ENCODE measurements around the gene PIGC. TPM values are rescaled to one million over a fixed set of nuclear protein-coding genes. Genes with fewer than 3 reads are reported as not detected.

Gene PIGC
- total RNA-seq, 2 experiments from 2014 or later, result 23.7 to 27.1 TPM

GRCh38 chr1:172402878-172403569 lies 40.8 kb downstream of the PIGC start:
- H3K9me3 Mint-ChIP-seq, result no peaks in the 10 kb centered on the region
- peaks cover 40% of the 10 kb centered on the region for H3K4me1 Mint-ChIP-seq (ENCODE audit: low read depth)
- H3K4me3 Mint-ChIP-seq, result no peak overlapping the region
- H3K27ac Mint-ChIP-seq, result no peak overlapping the region
- H3K36me3 Mint-ChIP-seq (ENCODE audit: low read depth), result no peaks in the 10 kb centered on the region
- Histone ChIP-seq H3K36me3 (ENCODE audit: insufficient read depth, low read length) (no peaks in the 10 kb centered on the region), H3K4me3 (ENCODE audit: low read length) (no peak overlapping the region), H3K27ac (ENCODE audit: low read depth in 1 of 2, low read length in 2 of 2) (no peak overlapping the region), H3K9me3 (ENCODE audit: control insufficient read depth in 1 of 2, insufficient read depth in 1 of 2, low read length in 2 of 2) (no peaks in the 10 kb centered on the region), H3K4me1 (ENCODE audit: insufficient read depth, low read length) (peaks cover 5% of the 10 kb centered on the region), H3K27me3 (ENCODE audit: control insufficient read depth in 1 of 2, insufficient read depth in 2 of 2, low read length in 2 of 2) (no peaks in the 10 kb centered on the region)
- intact Hi-C loops (cut with DNase I, micrococcal nuclease), result no loop called here
- DNase-seq, result no peak
- no peak for TF ChIP-seq CTCF (IDR thresholded peaks at IDR 0.05)
- CTCF ChIA-PET, result interaction anchor here (1.0 to 1.8 kb wide), 2 partner anchors 9 to 401 kb away, joined by 3 to 5 read pairs; no protein-coding TSS in a partner anchor
- POLR2A ChIA-PET, result interaction anchor here (0.8 kb wide), 1 partner anchor 9 kb away, joined by 3 read pairs; no protein-coding TSS in a partner anchor
- H3K27me3 Mint-ChIP-seq, result no peaks in the 10 kb centered on the region
- no peak for ATAC-seq (ENCODE audit: poor library complexity)

GRCh38 chr1:172401892-172402291 lies 42.0 kb downstream of the PIGC start:
- Mint-ChIP-seq H3K27me3 (no peaks in the 10 kb centered on the region), H3K27ac (peak overlapping the region; percentile 25), H3K4me3 (no peak overlapping the region), H3K9me3 (no peaks in the 10 kb centered on the region), H3K36me3 (ENCODE audit: low read depth) (no peaks in the 10 kb centered on the region), H3K4me1 (ENCODE audit: low read depth) (peaks cover 51% of the 10 kb centered on the region)
- no peaks in the 10 kb centered on the region for H3K36me3 ChIP-seq (ENCODE audit: insufficient read depth, low read length)
- peak in 3 of 14 experiments; percentile 19 to 49 (median 43) for DNase-seq
- no peaks in the 10 kb centered on the region for H3K9me3 ChIP-seq (ENCODE audit: control insufficient read depth in 1 of 2, insufficient read depth in 1 of 2, low read length in 2 of 2)
- H3K27ac ChIP-seq (ENCODE audit: low read depth in 1 of 2, low read length in 2 of 2), result no peak overlapping the region
- no peak overlapping the region for H3K4me3 ChIP-seq (ENCODE audit: low read length)
- ChIA-PET POLR2A (interaction anchor here (1.0 kb wide), 1 partner anchor 43 kb away, joined by 3 read pairs; no protein-coding TSS in a partner anchor), CTCF (interaction anchor here (1.0 to 1.8 kb wide), 2 partner anchors 10 to 399 kb away, joined by 3 to 5 read pairs; no protein-coding TSS in a partner anchor)
- H3K27me3 ChIP-seq (ENCODE audit: control insufficient read depth in 1 of 2, insufficient read depth in 2 of 2, low read length in 2 of 2), result no peaks in the 10 kb centered on the region
- peak; percentile 35 for TF ChIP-seq CTCF (IDR thresholded peaks at IDR 0.05)
- peaks cover 5% of the 10 kb centered on the region for H3K4me1 ChIP-seq (ENCODE audit: insufficient read depth, low read length)
- intact Hi-C loops (cut with DNase I, micrococcal nuclease), result loop anchor here in 1 of 2 experiments (1.0 to 2.0 kb wide), 2 partner anchors 43 to 312 kb away; partner anchors contain the start of gene PIGC
- peak; percentile 46 for ATAC-seq (ENCODE audit: poor library complexity)

- Mint-ChIP-seq H3K4me3 (no peak overlapping the region), H3K36me3 (ENCODE audit: low read depth) (no peaks in the 10 kb centered on the region), H3K27ac (peak overlapping the region; percentile 81), H3K4me1 (ENCODE audit: low read depth) (peaks cover 53% of the 10 kb centered on the region), H3K27me3 (no peaks in the 10 kb centered on the region), H3K9me3 (no peaks in the 10 kb centered on the region)
- Histone ChIP-seq H3K27ac (ENCODE audit: low read depth in 1 of 2, low read length in 2 of 2) (no peak overlapping the region), H3K27me3 (ENCODE audit: control insufficient read depth in 1 of 2, insufficient read depth in 2 of 2, low read length in 2 of 2) (no peaks in the 10 kb centered on the region), H3K4me3 (ENCODE audit: low read length) (no peak overlapping the region), H3K4me1 (ENCODE audit: insufficient read depth, low read length) (peaks cover 5% of the 10 kb centered on the region), H3K9me3 (ENCODE audit: control insufficient read depth in 1 of 2, insufficient read depth in 1 of 2, low read length in 2 of 2) (no peaks in the 10 kb centered on the region), H3K36me3 (ENCODE audit: insufficient read depth, low read length) (no peaks in the 10 kb centered on the region)
- ATAC-seq (ENCODE audit: poor library complexity) (no peak), DNase-seq (no peak)
- intact Hi-C loops (cut with DNase I, micrococcal nuclease), result loop anchor here in 1 of 2 experiments (1.0 to 2.0 kb wide), 2 partner anchors 43 to 311 kb away; partner anchors contain the start of gene PIGC
- no peak for TF ChIP-seq CTCF (IDR thresholded peaks at IDR 0.05)
- POLR2A ChIA-PET, result interaction anchor here (1.0 kb wide), 1 partner anchor 43 kb away, joined by 3 read pairs; no protein-coding TSS in a partner anchor
- CTCF ChIA-PET, result interaction anchor here (1.8 kb wide), 1 partner anchor 399 kb away, joined by 5 read pairs; no protein-coding TSS in a partner anchor
Measured at GRCh38 chr1:172401477-172401876, 42.4 kb downstream of the PIGC start.

All from CD4-positive, alpha-beta T cell (primary cell).